CD8-positive, alpha-beta memory T cell (primary cell): ENCODE results near the gene ATXN1. TPM values are rescaled to one million over a fixed set of nuclear protein-coding genes. Genes with fewer than 3 reads are reported as not detected.

Experiments used
- CTCF ChIA-PET: fragments of 350-600 bp; sonication (Branson Sonifier 250); formaldehyde crosslinking; loops from one replicate; lab custom pipeline; 2021; ENCODE audit warnings: antibody characterized with exemption; lab: Charles Lee
- POLR2A ChIA-PET: fragments of 350-600 bp; sonication (Branson Sonifier 250); formaldehyde crosslinking; loops from one replicate; lab custom pipeline; 2021; ENCODE audit warnings: antibody characterized with exemption; lab: Charles Lee
- DNase-seq, 5 donors: peaks; one replicate each; pipeline versions ENCODE4 v3.0.0 to v3.0.0-alpha.2; 2020 to 2022; ENCODE audit warnings: mixed read lengths in 1 of 5
- H3K27ac ChIP-seq: one replicate; pipeline ENCODE4 v1.7.0; 2013; ENCODE audit warnings: low read depth, mild to moderate bottlenecking, low read length, moderate library complexity
- H3K27me3 ChIP-seq: 2 replicates; pipeline ENCODE4 v1.7.0; 2013; ENCODE audit warnings: low read length, mild to moderate bottlenecking; ENCODE audit not compliant: insufficient read depth, poor library complexity, severe bottlenecking
- H3K36me3 ChIP-seq: 2 replicates; pipeline ENCODE4 v1.7.0; 2013; ENCODE audit warnings: mild to moderate bottlenecking, low read length, moderate library complexity; ENCODE audit not compliant: insufficient read depth
- H3K4me1 ChIP-seq: 2 replicates; pipeline ENCODE4 v1.7.0; 2013; ENCODE audit warnings: mild to moderate bottlenecking, low read length, moderate library complexity; ENCODE audit not compliant: insufficient read depth
- H3K4me3 ChIP-seq: 2 replicates; pipeline ENCODE4 v1.7.0; 2013; ENCODE audit warnings: mild to moderate bottlenecking, low read length
- H3K9me3 ChIP-seq: 2 replicates; pipeline ENCODE4 v1.7.0; 2013; ENCODE audit warnings: mild to moderate bottlenecking, low read length
- H3K27ac Mint-ChIP-seq, 8 donors: one replicate each; pipeline ENCODE4 v1.8.0; 2020 to 2021; ENCODE audit warnings: mixed read lengths in 8 of 8, mild to moderate bottlenecking in 6 of 8, inconsistent platforms in 3 of 8, moderate library complexity in 3 of 8
- H3K27me3 Mint-ChIP-seq, 2 donors: one replicate each; pipeline ENCODE4 v1.8.0; 2020 to 2021; ENCODE audit warnings: mixed read lengths in 2 of 2, mild to moderate bottlenecking in 1 of 2, moderate library complexity in 1 of 2
- H3K36me3 Mint-ChIP-seq, 3 donors: one replicate each; pipeline ENCODE4 v1.8.0; 2020 to 2021; ENCODE audit warnings: mixed read lengths in 3 of 3, inconsistent platforms in 1 of 3, mild to moderate bottlenecking in 1 of 3
- H3K4me1 Mint-ChIP-seq, 3 donors: one replicate each; pipeline ENCODE4 v1.8.0; 2020 to 2021; ENCODE audit warnings: mixed read lengths in 3 of 3, inconsistent platforms in 1 of 3, mild to moderate bottlenecking in 1 of 3
- H3K4me3 Mint-ChIP-seq, 7 donors: one replicate each; pipeline ENCODE4 v1.8.0; 2020 to 2021; ENCODE audit warnings: mixed read lengths in 7 of 7, mild to moderate bottlenecking in 6 of 7, moderate library complexity in 4 of 7, inconsistent platforms in 2 of 7
- H3K9me3 Mint-ChIP-seq, 5 donors: one replicate each; pipeline ENCODE4 v1.8.0; 2020 to 2022; ENCODE audit warnings: mixed read lengths in 5 of 5, mild to moderate bottlenecking in 3 of 5, moderate library complexity in 2 of 5, inconsistent platforms in 1 of 5
- polyA plus RNA-seq: library from polyadenylated mRNA; unstranded; fragments of 300-500 nt; fragmentation: Illumina TruSeq; gene quantifications from one replicate; pipeline ENCODE4 v1.2.3, GENCODE V29; 2021
- total RNA-seq, 2 experiments: library from RNA; stranded (reverse); gene quantifications; one replicate each; pipeline ENCODE4 v1.2.3, GENCODE V29; 2021

ATXN1 gene
- total and polyA plus RNA-seq, 3 experiments from 2014 or later: 20.0 to 114 (median 111) TPM

- Histone ChIP-seq H3K4me3 (no peak overlapping the region), H3K27ac (no peak overlapping the region), H3K9me3 (no peaks in the 10 kb centered on the region), H3K27me3 (no peaks in the 10 kb centered on the region), H3K36me3 (no peaks in the 10 kb centered on the region), H3K4me1 (no peaks in the 10 kb centered on the region)
- peaks cover 0 to 4% (median 0%) of the 10 kb centered on the region in 3 donors for H3K4me1 Mint-ChIP-seq
- CTCF ChIA-PET: interaction anchor here (1.1 kb wide), 1 partner anchor 18 kb away, joined by 3 read pairs; no protein-coding TSS in a partner anchor
- H3K27ac Mint-ChIP-seq: peak overlapping the region in 1 of 8 donors; percentile 36
- POLR2A ChIA-PET: no interaction called here
- no peak for DNase-seq
- no peak overlapping the region for H3K4me3 Mint-ChIP-seq
- H3K27me3 Mint-ChIP-seq: peaks cover 4 to 7% of the 10 kb centered on the region in 2 donors
- no peaks in the 10 kb centered on the region for H3K36me3 Mint-ChIP-seq
- no peaks in the 10 kb centered on the region for H3K9me3 Mint-ChIP-seq
Observed at GRCh38 chr6:16292942-16293341, 468.3 kb downstream of the ATXN1 start.

GRCh38 chr6:16292432-16292831 is 468.8 kb downstream of the ATXN1 start:
- Histone ChIP-seq H3K4me3 (no peak overlapping the region), H3K27ac (no peak overlapping the region), H3K9me3 (no peaks in the 10 kb centered on the region), H3K27me3 (no peaks in the 10 kb centered on the region), H3K4me1 (no peaks in the 10 kb centered on the region), H3K36me3 (no peaks in the 10 kb centered on the region)
- H3K4me3 Mint-ChIP-seq: no peak overlapping the region
- no peaks in the 10 kb centered on the region for H3K36me3 Mint-ChIP-seq
- DNase-seq: no peak
- POLR2A ChIA-PET: no interaction called here
- no peaks in the 10 kb centered on the region for H3K9me3 Mint-ChIP-seq
- no peak overlapping the region for H3K27ac Mint-ChIP-seq
- CTCF ChIA-PET: interaction anchor here (1.1 kb wide), 1 partner anchor 19 kb away, joined by 3 read pairs; no protein-coding TSS in a partner anchor
- peaks cover 4 to 7% of the 10 kb centered on the region in 2 donors for H3K27me3 Mint-ChIP-seq
- H3K4me1 Mint-ChIP-seq: peaks cover 0 to 4% (median 0%) of the 10 kb centered on the region in 3 donors

- Histone ChIP-seq H3K4me1 (no peaks in the 10 kb centered on the region), H3K9me3 (no peaks in the 10 kb centered on the region), H3K27me3 (no peaks in the 10 kb centered on the region), H3K27ac (no peak overlapping the region), H3K4me3 (no peak overlapping the region), H3K36me3 (no peaks in the 10 kb centered on the region)
- no peak overlapping the region for H3K27ac Mint-ChIP-seq
- peaks cover 4 to 7% of the 10 kb centered on the region in 2 donors for H3K27me3 Mint-ChIP-seq
- H3K4me1 Mint-ChIP-seq: peaks cover 0 to 4% (median 0%) of the 10 kb centered on the region in 3 donors
- H3K36me3 Mint-ChIP-seq: no peaks in the 10 kb centered on the region
- no peaks in the 10 kb centered on the region for H3K9me3 Mint-ChIP-seq
- no peak for DNase-seq
- H3K4me3 Mint-ChIP-seq: no peak overlapping the region
- ChIA-PET POLR2A (interaction anchor here (0.6 kb wide), 1 partner anchor 27 kb away, joined by 3 read pairs; no protein-coding TSS in a partner anchor), CTCF (no interaction called here)
Observed at GRCh38 chr6:16291739-16292138, 469.5 kb downstream of the ATXN1 start.

GRCh38 chr6:16288163-16288562 is 473.1 kb downstream of the ATXN1 start:
- CTCF ChIA-PET: no interaction called here
- no peak overlapping the region for H3K4me3 Mint-ChIP-seq
- Histone ChIP-seq H3K9me3 (no peaks in the 10 kb centered on the region), H3K4me3 (no peak overlapping the region), H3K27me3 (no peaks in the 10 kb centered on the region), H3K36me3 (no peaks in the 10 kb centered on the region), H3K27ac (no peak overlapping the region), H3K4me1 (no peaks in the 10 kb centered on the region)
- H3K4me1 Mint-ChIP-seq: no peaks in the 10 kb centered on the region
- no peak overlapping the region for H3K27ac Mint-ChIP-seq
- no peak for DNase-seq
- POLR2A ChIA-PET: no interaction called here
- no peaks in the 10 kb centered on the region for H3K36me3 Mint-ChIP-seq
- peaks cover 9% of the 10 kb centered on the region in 2 donors for H3K27me3 Mint-ChIP-seq
- H3K9me3 Mint-ChIP-seq: no peaks in the 10 kb centered on the region

- ChIA-PET CTCF (interaction anchor here (0.6 to 1.6 kb wide), 5 partner anchors 8 to 1314 kb away, joined by 3 to 6 read pairs (median 3); partner anchors contain the start of gene FAM8A1), POLR2A (no interaction called here)
- Mint-ChIP-seq H3K4me3 (no peak overlapping the region), H3K27me3 (peaks cover 9% of the 10 kb centered on the region in 2 donors), H3K27ac (no peak overlapping the region), H3K36me3 (no peaks in the 10 kb centered on the region), H3K9me3 (no peaks in the 10 kb centered on the region), H3K4me1 (no peaks in the 10 kb centered on the region)
- H3K4me1 ChIP-seq: no peaks in the 10 kb centered on the region
- no peak overlapping the region for H3K27ac ChIP-seq
- no peaks in the 10 kb centered on the region for H3K36me3 ChIP-seq
- no peak overlapping the region for H3K4me3 ChIP-seq
- DNase-seq: peak in 1 of 5 donors; percentile 17
- no peaks in the 10 kb centered on the region for H3K9me3 ChIP-seq
- no peaks in the 10 kb centered on the region for H3K27me3 ChIP-seq
Observed at GRCh38 chr6:16286151-16286522, 475.1 kb downstream of the ATXN1 start.

- Histone ChIP-seq H3K36me3 (no peaks in the 10 kb centered on the region), H3K27ac (no peak overlapping the region), H3K4me3 (no peak overlapping the region), H3K9me3 (no peaks in the 10 kb centered on the region), H3K4me1 (no peaks in the 10 kb centered on the region), H3K27me3 (no peaks in the 10 kb centered on the region)
- H3K27me3 Mint-ChIP-seq: peaks cover 9 to 12% of the 10 kb centered on the region in 2 donors
- H3K4me3 Mint-ChIP-seq: no peak overlapping the region
- H3K9me3 Mint-ChIP-seq: no peaks in the 10 kb centered on the region
- ChIA-PET CTCF (interaction anchor here (0.6 to 1.6 kb wide), 4 partner anchors 8 to 1314 kb away, joined by 3 to 6 read pairs (median 3); partner anchors contain the start of gene FAM8A1), POLR2A (no interaction called here)
- H3K36me3 Mint-ChIP-seq: no peaks in the 10 kb centered on the region
- no peaks in the 10 kb centered on the region for H3K4me1 Mint-ChIP-seq
- H3K27ac Mint-ChIP-seq: peak overlapping the region in 1 of 8 donors; percentile 56
- no peak for DNase-seq
Observed at GRCh38 chr6:16285467-16286150, 475.7 kb downstream of the ATXN1 start.

GRCh38 chr6:16284472-16284871 is 476.8 kb downstream of the ATXN1 start:
- no peaks in the 10 kb centered on the region for H3K9me3 ChIP-seq
- no peaks in the 10 kb centered on the region for H3K36me3 Mint-ChIP-seq
- ChIA-PET POLR2A (no interaction called here), CTCF (interaction anchor here (1.2 kb wide), 1 partner anchor 17 kb away, joined by 3 read pairs; no protein-coding TSS in a partner anchor)
- no peaks in the 10 kb centered on the region for H3K9me3 Mint-ChIP-seq
- no peak overlapping the region for H3K4me3 Mint-ChIP-seq
- H3K4me1 ChIP-seq: no peaks in the 10 kb centered on the region
- no peak for DNase-seq
- no peak overlapping the region for H3K4me3 ChIP-seq
- no peaks in the 10 kb centered on the region for H3K4me1 Mint-ChIP-seq
- peaks cover 10 to 13% of the 10 kb centered on the region in 2 donors for H3K27me3 Mint-ChIP-seq
- no peak overlapping the region for H3K27ac ChIP-seq
- H3K36me3 ChIP-seq: no peaks in the 10 kb centered on the region
- no peaks in the 10 kb centered on the region for H3K27me3 ChIP-seq
- H3K27ac Mint-ChIP-seq: no peak overlapping the region

GRCh38 chr6:16282370-16282769 is 478.9 kb downstream of the ATXN1 start:
- H3K4me1 Mint-ChIP-seq: no peaks in the 10 kb centered on the region
- no peak overlapping the region for H3K27ac Mint-ChIP-seq
- no peaks in the 10 kb centered on the region for H3K9me3 ChIP-seq
- no peaks in the 10 kb centered on the region for H3K4me1 ChIP-seq
- POLR2A ChIA-PET: no interaction called here
- H3K27me3 Mint-ChIP-seq: peaks cover 4 to 13% of the 10 kb centered on the region in 2 donors
- H3K27ac ChIP-seq: no peak overlapping the region
- H3K36me3 ChIP-seq: no peaks in the 10 kb centered on the region
- H3K9me3 Mint-ChIP-seq: no peaks in the 10 kb centered on the region
- H3K36me3 Mint-ChIP-seq: no peaks in the 10 kb centered on the region
- no peak for DNase-seq
- CTCF ChIA-PET: no interaction called here
- H3K27me3 ChIP-seq: no peaks in the 10 kb centered on the region
- H3K4me3 Mint-ChIP-seq: no peak overlapping the region
- no peak overlapping the region for H3K4me3 ChIP-seq
